GM18861 (cell line): ENCODE data around the gene CBX4.

Experiments used
- ATAC-seq: cut with Tn5 transposase; IDR thresholded peaks from one replicate; pipeline ENCODE4 v1.9.1; 2021; ENCODE audit not compliant: unreplicated experiment

Gene CBX4

GRCh38 chr17:79842656-79843473 is 3.6 kb upstream of the CBX4 start:
- no peak for ATAC-seq

GRCh38 chr17:79842136-79842655 is 3.0 kb upstream of the CBX4 start:
- no peak for ATAC-seq

DNA sequence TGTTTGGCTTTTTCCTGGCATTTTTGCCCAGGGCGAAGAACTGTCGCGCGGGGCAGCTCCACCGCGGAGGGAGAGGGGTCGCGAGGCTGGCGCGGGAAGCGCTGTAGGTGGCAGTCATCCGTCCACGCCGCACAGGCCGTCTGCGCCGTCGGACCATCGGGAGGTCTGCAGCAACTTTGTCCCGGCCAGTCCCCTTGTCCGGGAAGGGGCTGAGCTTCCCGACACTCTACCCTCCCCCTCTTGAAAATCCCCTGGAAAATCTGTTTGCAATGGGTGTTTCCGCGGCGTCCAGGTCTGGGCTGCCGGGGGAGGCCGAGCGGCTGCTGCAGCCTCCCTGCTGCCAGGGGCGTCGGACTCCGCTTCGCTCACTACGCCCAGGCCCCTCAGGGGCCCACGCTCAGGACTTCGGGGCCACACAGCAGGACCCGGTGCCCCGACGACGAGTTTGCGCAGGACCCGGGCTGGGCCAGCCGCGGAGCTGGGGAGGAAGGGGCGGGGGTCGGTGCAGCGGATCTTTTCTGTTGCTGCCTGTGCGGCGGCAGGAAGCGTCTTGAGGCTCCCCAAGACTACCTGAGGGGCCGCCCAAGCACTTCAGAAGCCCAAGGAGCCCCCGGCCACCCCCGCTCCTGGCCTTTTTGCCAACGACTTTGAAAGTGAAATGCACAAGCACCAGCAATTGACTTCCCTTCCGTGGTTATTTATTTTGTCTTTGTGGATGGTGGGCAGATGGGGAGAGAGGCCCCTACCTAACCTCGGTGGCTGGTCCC is 2.3 kb upstream of the CBX4 start:
- ATAC-seq, result no peak

- no peak for ATAC-seq
These were observed 1.7 kb upstream of the CBX4 start for GRCh38 chr17:79840989-79841286.

GRCh38 chr17:79840269-79840988 is 1.2 kb upstream of the CBX4 start:
- ATAC-seq, result no peak

DNA sequence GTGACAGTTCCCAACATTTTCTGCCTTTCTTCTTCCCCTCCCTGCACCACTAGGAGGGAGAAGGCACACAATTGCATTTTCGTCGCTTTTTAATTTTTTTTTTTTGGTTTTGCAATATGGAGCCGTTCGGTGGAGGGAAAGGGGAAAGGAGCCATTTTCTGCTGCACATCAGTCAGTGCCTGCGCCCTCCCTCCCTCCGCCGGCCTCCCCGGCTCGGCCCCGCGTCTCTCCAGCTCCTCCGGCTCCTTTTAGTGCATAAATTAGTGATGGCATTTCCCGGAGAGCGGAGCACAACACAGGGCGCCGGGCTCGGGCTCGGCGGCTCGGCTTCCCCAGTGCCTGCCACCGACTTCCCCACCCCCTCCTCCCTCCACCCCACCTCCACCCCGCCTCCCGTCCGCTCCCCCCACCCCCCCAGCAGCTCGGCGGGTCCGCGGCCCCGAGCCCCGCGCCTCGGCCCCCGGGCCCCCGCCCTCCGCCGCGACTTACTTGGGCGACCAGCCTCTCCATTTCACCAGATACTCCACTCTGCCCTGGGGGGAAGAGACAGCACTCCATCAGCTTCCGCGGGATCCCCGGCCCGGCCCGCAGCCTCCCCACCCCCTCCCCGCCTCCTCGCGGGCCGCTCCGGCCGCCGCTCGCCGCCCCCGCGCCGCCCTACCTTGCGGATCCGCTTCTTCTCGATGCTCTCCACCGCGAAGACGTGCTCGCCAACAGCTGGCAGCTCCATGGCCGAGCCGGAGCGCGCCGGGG is 542 bp downstream of the CBX4 start:
- no peak for ATAC-seq

- no peak for ATAC-seq
These were observed 1.2 kb downstream of the CBX4 start for GRCh38 chr17:79837888-79838521.

DNA sequence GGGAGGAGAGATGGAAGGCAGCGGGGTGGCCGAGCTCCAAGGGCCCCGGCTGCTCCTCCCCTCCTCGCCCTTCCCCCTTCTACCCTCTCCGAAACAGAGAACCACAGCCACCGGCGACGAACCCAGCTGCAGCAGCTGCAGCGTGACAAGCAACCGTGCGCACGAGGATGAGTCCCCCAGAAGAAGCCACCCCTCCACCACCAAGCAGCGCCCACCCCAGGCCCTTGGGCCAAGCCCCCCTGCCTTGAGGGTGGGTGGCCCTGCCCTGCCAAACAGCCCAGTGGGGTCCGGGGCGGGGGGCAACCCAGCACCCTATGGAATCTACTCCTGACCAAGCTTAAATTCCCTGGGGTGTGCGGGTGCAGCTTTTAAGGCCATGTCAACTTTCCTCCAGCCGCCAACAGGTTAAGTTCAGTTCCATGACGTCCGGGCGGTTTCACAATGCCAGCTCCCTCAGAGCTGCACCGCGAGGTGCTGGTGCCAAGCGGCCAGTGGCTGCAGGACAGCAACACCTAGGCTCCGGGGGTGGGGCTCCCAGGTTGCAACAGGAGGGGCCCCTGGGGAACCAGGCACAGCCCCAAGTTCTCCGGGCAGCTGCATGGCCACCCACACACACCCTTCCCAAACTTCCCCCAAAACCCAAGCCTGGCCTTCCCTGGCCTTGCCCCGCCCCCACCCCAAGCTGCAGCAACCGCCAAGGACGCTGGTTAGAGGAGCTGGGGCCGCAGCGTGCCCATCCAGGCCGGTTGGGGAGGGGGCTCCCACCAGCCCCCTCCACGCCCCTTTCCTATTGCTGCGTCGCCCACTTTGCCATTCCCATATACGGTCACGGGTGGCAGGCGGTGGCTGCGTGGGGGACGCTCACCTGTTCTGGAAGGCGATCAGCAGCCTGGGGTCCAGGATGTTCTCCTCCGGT is 2.0 kb downstream of the CBX4 start:
- no peak for ATAC-seq

- ATAC-seq, result no peak
These were observed 2.7 kb downstream of the CBX4 start for GRCh38 chr17:79836510-79836971.

GRCh38 chr17:79835953-79836509 is 3.2 kb downstream of the CBX4 start:
- no peak for ATAC-seq

DNA sequence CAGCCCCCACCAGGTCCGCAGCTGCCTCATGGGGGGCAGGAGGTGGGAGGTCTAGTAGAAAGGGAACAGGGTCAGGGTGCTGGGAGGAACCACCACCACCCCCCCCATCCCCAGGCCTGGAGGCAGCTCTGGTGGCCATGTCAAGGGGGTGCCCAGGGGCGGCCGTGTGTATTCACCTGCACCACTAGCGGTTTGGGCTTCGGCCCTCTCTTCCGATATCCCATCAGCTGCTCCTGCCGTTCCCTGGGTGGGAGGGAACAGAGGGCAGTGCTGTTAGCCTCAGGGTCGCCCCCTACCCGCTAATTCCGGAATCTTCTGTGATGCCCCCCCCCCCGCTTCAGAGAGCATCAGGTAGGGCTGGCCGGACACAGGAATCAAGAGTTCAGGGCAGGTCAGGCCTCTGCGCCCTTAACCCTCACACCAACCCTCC is 3.8 kb downstream of the CBX4 start:
- no peak for ATAC-seq

DNA sequence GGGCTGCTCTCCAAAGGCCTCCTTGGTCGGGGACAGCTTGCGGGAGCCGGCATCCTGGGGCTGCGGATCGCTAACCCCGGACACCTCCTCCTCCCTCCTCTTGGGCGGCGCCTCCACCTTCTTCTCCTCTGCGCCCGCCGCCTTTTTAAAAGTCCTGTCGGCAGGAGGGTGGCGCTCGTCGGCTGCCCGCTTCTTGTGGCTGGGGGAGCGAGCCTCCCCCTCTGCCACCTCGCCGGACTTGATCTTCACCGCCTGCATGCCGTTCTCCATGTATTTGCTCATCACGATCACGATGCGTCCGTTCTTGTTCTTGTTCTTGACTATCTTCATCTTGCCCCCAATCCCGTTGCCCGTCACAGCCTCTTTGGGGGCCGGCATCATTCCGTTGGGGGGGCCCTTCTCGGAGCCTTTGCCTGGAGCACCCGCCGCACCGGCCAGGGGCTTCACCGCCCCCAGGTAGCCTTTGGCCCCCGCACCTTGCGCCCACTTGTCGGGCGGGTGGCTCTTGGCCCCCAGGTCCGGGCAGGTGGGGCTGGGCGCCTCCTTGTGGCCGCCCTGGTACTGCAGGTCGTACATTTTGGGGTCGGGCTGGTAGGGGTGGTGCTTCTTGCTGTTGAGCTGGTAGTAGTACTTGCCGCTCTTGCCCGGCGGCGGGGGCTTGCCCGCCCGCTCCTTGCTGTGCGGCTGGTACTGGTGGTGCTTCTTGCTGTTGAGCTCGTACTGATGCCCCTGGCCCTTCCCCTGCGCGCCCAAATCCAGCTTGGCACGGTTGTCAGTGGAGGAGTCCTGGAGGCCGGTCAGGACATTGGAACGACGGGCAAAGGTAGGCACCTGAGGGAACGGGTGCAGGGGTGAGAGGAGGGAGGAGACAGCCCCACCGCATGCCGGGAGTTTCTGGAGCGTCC is 4.4 kb downstream of the CBX4 start:
- no peak for ATAC-seq

DNA sequence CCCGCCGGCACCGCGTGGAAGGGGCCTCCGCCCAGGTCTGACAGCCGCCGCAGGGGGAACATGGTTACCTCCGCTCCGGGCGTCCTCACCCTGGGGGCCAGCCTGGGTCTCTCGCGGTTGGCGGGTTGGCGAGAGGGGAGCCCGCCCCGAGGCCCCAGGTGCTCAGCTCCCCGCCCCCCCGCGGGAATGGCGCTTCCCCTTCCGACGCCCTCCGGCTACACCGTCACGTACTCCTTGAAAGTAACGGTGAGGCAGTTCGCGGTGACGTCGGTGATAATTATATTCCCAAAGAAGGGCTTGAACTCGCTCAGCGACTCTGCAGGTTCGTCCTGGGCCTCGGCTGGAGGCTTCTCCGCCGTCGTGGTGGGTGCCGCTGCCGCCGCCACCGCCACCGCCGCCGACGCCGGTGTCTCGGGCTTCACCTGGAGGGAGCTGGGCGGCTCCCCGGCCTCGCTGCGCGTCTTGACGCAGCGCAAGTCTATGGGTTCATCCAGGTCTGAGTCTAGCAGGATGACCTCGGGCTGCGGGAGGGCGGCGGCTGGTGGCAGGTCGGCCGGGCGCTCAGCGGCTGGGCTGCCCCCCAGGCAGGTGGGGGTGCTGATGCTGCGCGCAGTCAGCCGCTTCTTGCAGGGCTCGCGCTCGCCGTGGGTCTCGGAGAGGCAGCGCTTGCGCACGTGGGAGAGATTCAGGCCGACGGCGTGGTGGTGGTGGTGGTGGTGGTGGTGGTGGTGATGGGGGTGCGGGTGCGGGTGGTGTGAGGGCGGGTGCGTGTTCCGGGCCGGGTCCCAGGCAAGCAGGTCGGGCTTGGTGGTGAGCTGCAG is 5.3 kb downstream of the CBX4 start:
- no peak for ATAC-seq

GRCh38 chr17:79833110-79833450 is 6.2 kb downstream of the CBX4 start:
- ATAC-seq, result no peak

- no peak for ATAC-seq
These were observed 6.8 kb downstream of the CBX4 start for GRCh38 chr17:79832218-79833109.
